ENCODE measurements around the gene CLK4. TPM values are rescaled to one million over a fixed set of nuclear protein-coding genes. Genes with fewer than 3 reads are reported as not detected.

CLK4 gene
- 8.0 TPM for polyA plus RNA-seq (2013, experiment 1 of 2)
- 8.5 TPM for polyA plus RNA-seq (2013, experiment 2 of 2)

DNA sequence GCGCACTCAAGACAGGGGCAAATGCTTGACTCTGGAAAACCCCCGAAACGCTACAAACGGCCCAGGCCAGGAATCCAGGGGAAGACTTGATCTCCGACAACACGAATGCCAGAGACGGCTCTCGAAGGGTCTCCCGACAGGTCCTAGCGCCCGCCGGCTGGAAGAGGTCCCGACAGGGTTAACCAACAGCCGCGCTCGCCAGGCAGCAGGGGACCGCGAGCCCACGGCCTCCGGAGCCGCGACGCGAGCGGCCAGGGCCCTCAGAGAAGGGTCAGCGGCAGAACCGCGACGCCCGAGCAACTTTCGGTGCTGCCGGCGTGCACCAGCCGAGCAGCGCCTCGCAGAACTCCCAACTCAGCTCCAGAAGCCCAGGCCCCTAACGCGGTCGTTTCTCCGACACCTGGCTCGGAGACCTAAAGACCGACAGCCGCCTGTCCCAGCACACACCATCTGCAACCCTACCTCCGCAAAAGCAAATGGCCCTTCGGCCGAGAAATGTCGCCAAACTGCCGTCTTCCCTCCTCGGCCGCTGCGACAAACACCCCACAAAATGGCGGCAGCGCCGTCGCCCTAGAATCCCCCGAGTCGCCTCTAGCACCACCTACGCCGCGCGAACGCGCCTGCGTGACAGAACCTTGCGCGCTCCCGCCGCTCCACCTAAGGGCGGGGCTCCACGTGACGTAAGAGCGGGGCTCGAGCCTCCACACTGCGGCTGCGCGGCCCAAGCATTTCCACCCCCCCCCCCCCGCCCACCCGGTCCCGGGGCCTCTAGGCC lies at the start of gene CLK4:
Gene CLK4 (minus strand): TSS at position 567 of the 775 bp plus-strand sequence. CDS start 3,634 bp downstream, outside the sequence.
- Histone ChIP-seq H3K36me3 (replicated peaks in 1 of 2; ENCODE audit: control insufficient read depth in 2 of 2, insufficient read depth in 2 of 2, low read length in 2 of 2) (peaks cover 3 to 19% of the 10 kb centered on the region in 2 donors), H3K9me3 (replicated peaks in 1 of 2; ENCODE audit: control insufficient read depth in 2 of 2, insufficient read depth in 1 of 2, low read depth in 1 of 2, low read length in 2 of 2) (peaks cover 1 to 15% of the 10 kb centered on the region in 2 donors), H3K4ac (ENCODE audit: low read length) (peak within 1 kb of the TSS; percentile 87), H3K4me1 (ENCODE audit: control insufficient read depth in 2 of 2, insufficient read depth in 1 of 2, low read depth in 1 of 2, low read length in 2 of 2) (peaks cover 2 to 7% of the 10 kb centered on the region in 2 donors), H2AFZ (ENCODE audit: low read length) (peak within 1 kb of the TSS; percentile 96), H4K8ac (ENCODE audit: low read depth, low read length) (peak within 1 kb of the TSS; percentile 30), H3K27ac (replicated peaks; ENCODE audit: low read length) (peak within 1 kb of the TSS; percentile 89), H2BK120ac (ENCODE audit: low read depth, low read length) (no peak within 1 kb of the TSS), H3K27me3 (ENCODE audit: control insufficient read depth in 3 of 3, insufficient read depth in 3 of 3, low read depth in 1 of 3, low read length in 3 of 3) (no peaks in the 10 kb centered on the region), H3K23ac (ENCODE audit: low read depth, low read length, poor library complexity) (peak within 1 kb of the TSS; percentile 98), H2BK15ac (ENCODE audit: low read length) (peak within 1 kb of the TSS; percentile 82), H3K79me1 (ENCODE audit: low read depth, low read length) (peaks cover 2% of the 10 kb centered on the region), H3K9ac (ENCODE audit: low read depth, low read length, poor library complexity) (peak within 1 kb of the TSS; percentile 89), H2BK12ac (ENCODE audit: low read length) (no peak within 1 kb of the TSS), H3K4me3 (ENCODE audit: low read length in 2 of 2) (peak within 1 kb of the TSS; percentile 97 to 99), H3K4me2 (ENCODE audit: insufficient read depth, low read length, poor library complexity, severe bottlenecking) (peak within 1 kb of the TSS; percentile 59), H3K18ac (ENCODE audit: low read length) (peak within 1 kb of the TSS; percentile 98), H3K14ac (ENCODE audit: low read length) (peak within 1 kb of the TSS; percentile 63), H2AK5ac (ENCODE audit: low read depth, low read length) (peak within 1 kb of the TSS; percentile 78), H4K91ac (ENCODE audit: low read depth, low read length, poor library complexity) (no peak within 1 kb of the TSS), H2BK5ac (ENCODE audit: low read length) (peak within 1 kb of the TSS; percentile 33)
- DNase-seq (ENCODE audit: low spot score) = peak; percentile 91
- WGBS, 2 donors (ENCODE audit: extremely low coverage in 2 of 2, insufficient read length in 2 of 2, insufficient replicate concordance in 1 of 2) = no CpG with 5 or more reads among the region's 79 CpGs

DNA sequence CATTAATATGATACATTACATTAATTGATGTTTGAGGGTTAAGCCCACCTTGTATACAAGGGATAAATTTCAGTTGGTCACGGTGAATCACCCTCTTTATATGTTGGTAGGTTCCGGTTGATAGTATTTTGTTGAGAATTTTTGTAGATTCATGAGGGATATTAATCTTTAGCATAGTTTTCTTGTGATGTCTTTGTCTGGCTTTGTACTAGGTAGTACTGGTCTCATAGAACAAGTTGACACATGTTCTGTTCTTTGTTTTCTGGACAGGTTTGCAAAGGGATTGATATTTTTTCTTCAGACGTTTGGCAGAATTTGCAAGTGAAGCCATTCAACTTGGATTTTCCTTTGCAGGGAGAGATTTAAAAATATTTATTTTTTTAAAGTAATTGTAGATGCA lies 49.1 kb upstream of the CLK4 start:
- H2BK15ac ChIP-seq (ENCODE audit: low read length) = no peak overlapping the region
- no peak overlapping the region for H3K23ac ChIP-seq (ENCODE audit: low read depth, low read length, poor library complexity)
- no peaks in the 10 kb centered on the region for H3K27me3 ChIP-seq (ENCODE audit: control insufficient read depth in 3 of 3, insufficient read depth in 3 of 3, low read depth in 1 of 3, low read length in 3 of 3)
- no peak overlapping the region for H2AFZ ChIP-seq (ENCODE audit: low read length)
- H2BK5ac ChIP-seq (ENCODE audit: low read length) = no peak overlapping the region
- H3K79me1 ChIP-seq (ENCODE audit: low read depth, low read length) = no peaks in the 10 kb centered on the region
- WGBS, 2 donors (ENCODE audit: extremely low coverage in 2 of 2, insufficient read length in 2 of 2, insufficient replicate concordance in 1 of 2) = no CpG with 5 or more reads among the region's 3 CpGs
- no peak overlapping the region for H3K27ac ChIP-seq (replicated peaks; ENCODE audit: low read length)
- H3K9me3 ChIP-seq (replicated peaks in 1 of 2; ENCODE audit: control insufficient read depth in 2 of 2, insufficient read depth in 1 of 2, low read depth in 1 of 2, low read length in 2 of 2) = peaks cover 4 to 5% of the 10 kb centered on the region in 2 donors
- H2BK120ac ChIP-seq (ENCODE audit: low read depth, low read length) = no peak overlapping the region
- no peak overlapping the region for H4K8ac ChIP-seq (ENCODE audit: low read depth, low read length)
- no peak for DNase-seq (ENCODE audit: low spot score)
- no peak overlapping the region for H3K4ac ChIP-seq (ENCODE audit: low read length)
- H3K9ac ChIP-seq (ENCODE audit: low read depth, low read length, poor library complexity) = no peak overlapping the region
- H2AK5ac ChIP-seq (ENCODE audit: low read depth, low read length) = no peak overlapping the region
- H3K4me3 ChIP-seq (ENCODE audit: low read length in 2 of 2) = no peak overlapping the region
- no peak overlapping the region for H3K18ac ChIP-seq (ENCODE audit: low read length)
- no peaks in the 10 kb centered on the region for H3K36me3 ChIP-seq (replicated peaks in 1 of 2; ENCODE audit: control insufficient read depth in 2 of 2, insufficient read depth in 2 of 2, low read length in 2 of 2)
- H4K91ac ChIP-seq (ENCODE audit: low read depth, low read length, poor library complexity) = no peak overlapping the region
- peaks cover 2% of the 10 kb centered on the region in 2 donors for H3K4me1 ChIP-seq (ENCODE audit: control insufficient read depth in 2 of 2, insufficient read depth in 1 of 2, low read depth in 1 of 2, low read length in 2 of 2)
- H2BK12ac ChIP-seq (ENCODE audit: low read length) = no peak overlapping the region
- no peak overlapping the region for H3K4me2 ChIP-seq (ENCODE audit: insufficient read depth, low read length, poor library complexity, severe bottlenecking)
- no peak overlapping the region for H3K14ac ChIP-seq (ENCODE audit: low read length)

DNA sequence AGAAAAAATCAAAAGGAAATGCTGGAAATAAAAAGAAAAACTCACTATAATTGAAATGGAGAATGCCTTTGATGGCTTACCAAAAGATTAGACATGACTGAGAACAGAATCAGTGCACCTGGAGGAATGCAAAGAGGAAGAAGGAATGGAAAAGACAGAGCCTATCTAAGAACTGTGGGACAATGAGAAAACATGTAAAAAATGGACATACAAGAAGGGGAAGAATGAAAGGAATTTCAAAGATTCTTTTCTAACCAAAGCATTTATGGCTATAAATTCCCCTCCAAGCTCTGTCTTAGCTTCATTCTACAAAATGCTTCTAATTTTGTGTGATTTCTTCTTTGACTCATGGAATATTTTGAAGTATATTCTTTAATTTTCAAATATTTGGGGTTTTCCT lies 47.5 kb upstream of the CLK4 start:
- H2BK5ac ChIP-seq (ENCODE audit: low read length) = no peak overlapping the region
- H3K27me3 ChIP-seq (ENCODE audit: control insufficient read depth in 3 of 3, insufficient read depth in 3 of 3, low read depth in 1 of 3, low read length in 3 of 3) = peaks cover 0 to 4% (median 0%) of the 10 kb centered on the region in 3 experiments
- no peak overlapping the region for H2BK120ac ChIP-seq (ENCODE audit: low read depth, low read length)
- no peak overlapping the region for H2AFZ ChIP-seq (ENCODE audit: low read length)
- no peak overlapping the region for H2BK12ac ChIP-seq (ENCODE audit: low read length)
- H4K91ac ChIP-seq (ENCODE audit: low read depth, low read length, poor library complexity) = no peak overlapping the region
- no peak overlapping the region for H3K23ac ChIP-seq (ENCODE audit: low read depth, low read length, poor library complexity)
- H3K4me3 ChIP-seq (ENCODE audit: low read length in 2 of 2) = no peak overlapping the region
- H3K4me2 ChIP-seq (ENCODE audit: insufficient read depth, low read length, poor library complexity, severe bottlenecking) = no peak overlapping the region
- no peak overlapping the region for H2AK5ac ChIP-seq (ENCODE audit: low read depth, low read length)
- no peaks in the 10 kb centered on the region for H3K79me1 ChIP-seq (ENCODE audit: low read depth, low read length)
- no peak overlapping the region for H3K4ac ChIP-seq (ENCODE audit: low read length)
- no peak overlapping the region for H3K18ac ChIP-seq (ENCODE audit: low read length)
- H4K8ac ChIP-seq (ENCODE audit: low read depth, low read length) = no peak overlapping the region
- no peak overlapping the region for H3K9ac ChIP-seq (ENCODE audit: low read depth, low read length, poor library complexity)
- DNase-seq (ENCODE audit: low spot score) = no peak
- peaks cover 5% of the 10 kb centered on the region in 2 donors for H3K9me3 ChIP-seq (replicated peaks in 1 of 2; ENCODE audit: control insufficient read depth in 2 of 2, insufficient read depth in 1 of 2, low read depth in 1 of 2, low read length in 2 of 2)
- no peak overlapping the region for H3K14ac ChIP-seq (ENCODE audit: low read length)
- H3K36me3 ChIP-seq (replicated peaks in 1 of 2; ENCODE audit: control insufficient read depth in 2 of 2, insufficient read depth in 2 of 2, low read length in 2 of 2) = no peaks in the 10 kb centered on the region
- no peak overlapping the region for H3K27ac ChIP-seq (replicated peaks; ENCODE audit: low read length)
- H2BK15ac ChIP-seq (ENCODE audit: low read length) = no peak overlapping the region
- peaks cover 2% of the 10 kb centered on the region in 2 donors for H3K4me1 ChIP-seq (ENCODE audit: control insufficient read depth in 2 of 2, insufficient read depth in 1 of 2, low read depth in 1 of 2, low read length in 2 of 2)

DNA sequence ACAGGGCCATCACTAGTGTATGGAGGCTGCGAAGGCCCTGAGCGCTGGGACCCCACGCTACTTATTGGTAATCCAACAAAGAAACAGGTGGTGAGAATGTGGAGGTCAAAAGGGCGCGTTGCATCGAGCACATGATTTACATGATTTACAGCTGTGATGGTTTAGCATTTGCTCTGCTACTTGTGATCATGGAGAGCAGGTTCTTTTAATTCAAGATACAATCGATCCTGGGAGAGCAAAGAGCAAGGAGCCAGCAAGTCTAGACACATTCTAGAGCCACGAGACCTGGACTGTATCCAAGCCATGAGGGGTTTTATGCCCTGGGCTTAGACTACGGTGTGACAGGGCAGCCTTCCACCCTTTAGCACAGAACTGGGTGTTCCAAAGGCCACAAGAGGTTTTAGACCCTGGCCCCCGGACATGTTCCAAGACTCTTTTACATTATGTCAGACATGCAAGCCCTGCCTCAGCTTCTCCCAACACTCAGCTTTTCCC lies 47.0 kb upstream of the CLK4 start:
- no peak overlapping the region for H4K91ac ChIP-seq (ENCODE audit: low read depth, low read length, poor library complexity)
- no peak overlapping the region for H3K4ac ChIP-seq (ENCODE audit: low read length)
- H3K27ac ChIP-seq (replicated peaks; ENCODE audit: low read length) = no peak overlapping the region
- H2BK15ac ChIP-seq (ENCODE audit: low read length) = no peak overlapping the region
- no peak overlapping the region for H3K14ac ChIP-seq (ENCODE audit: low read length)
- H3K36me3 ChIP-seq (replicated peaks in 1 of 2; ENCODE audit: control insufficient read depth in 2 of 2, insufficient read depth in 2 of 2, low read length in 2 of 2) = no peaks in the 10 kb centered on the region
- no peaks in the 10 kb centered on the region for H3K79me1 ChIP-seq (ENCODE audit: low read depth, low read length)
- H3K18ac ChIP-seq (ENCODE audit: low read length) = no peak overlapping the region
- no peak overlapping the region for H3K4me2 ChIP-seq (ENCODE audit: insufficient read depth, low read length, poor library complexity, severe bottlenecking)
- peaks cover 5% of the 10 kb centered on the region in 2 donors for H3K9me3 ChIP-seq (replicated peaks in 1 of 2; ENCODE audit: control insufficient read depth in 2 of 2, insufficient read depth in 1 of 2, low read depth in 1 of 2, low read length in 2 of 2)
- no peak overlapping the region for H3K23ac ChIP-seq (ENCODE audit: low read depth, low read length, poor library complexity)
- no peak overlapping the region for H2AFZ ChIP-seq (ENCODE audit: low read length)
- no peak overlapping the region for H2AK5ac ChIP-seq (ENCODE audit: low read depth, low read length)
- H3K9ac ChIP-seq (ENCODE audit: low read depth, low read length, poor library complexity) = no peak overlapping the region
- no peak overlapping the region for H2BK12ac ChIP-seq (ENCODE audit: low read length)
- H3K27me3 ChIP-seq (ENCODE audit: control insufficient read depth in 3 of 3, insufficient read depth in 3 of 3, low read depth in 1 of 3, low read length in 3 of 3) = peaks cover 0 to 7% (median 0%) of the 10 kb centered on the region in 3 experiments
- no peak overlapping the region for H2BK5ac ChIP-seq (ENCODE audit: low read length)
- WGBS, 2 donors (ENCODE audit: extremely low coverage in 2 of 2, insufficient read length in 2 of 2, insufficient replicate concordance in 1 of 2) = no CpG with 5 or more reads among the region's 10 CpGs
- no peak overlapping the region for H3K4me3 ChIP-seq (ENCODE audit: low read length in 2 of 2)
- no peak overlapping the region for H2BK120ac ChIP-seq (ENCODE audit: low read depth, low read length)
- H4K8ac ChIP-seq (ENCODE audit: low read depth, low read length) = no peak overlapping the region
- no peak for DNase-seq (ENCODE audit: low spot score)
- peaks cover 2% of the 10 kb centered on the region in 2 donors for H3K4me1 ChIP-seq (ENCODE audit: control insufficient read depth in 2 of 2, insufficient read depth in 1 of 2, low read depth in 1 of 2, low read length in 2 of 2)

Measured in neuronal stem cell (in vitro differentiated cells).